HG03571 (cell line): ENCODE data around the gene CEACAM5.

Source experiments
- ATAC-seq: cut with Tn5 transposase; IDR thresholded peaks from one replicate; pipeline ENCODE4 v1.9.1; 2021; ENCODE audit not compliant: unreplicated experiment

CEACAM5 gene

GRCh38 chr19:41708481-41708880 is at the start of gene CEACAM5:
Gene CEACAM5 (plus strand): TSS chr19:41708626. CDS start chr19:41708732, 106 bp downstream.
- no peak for ATAC-seq

- no peak for ATAC-seq
Measured at GRCh38 chr19:41666075-41666474, 42.4 kb upstream of the CEACAM5 start.

- ATAC-seq = no peak
Measured at GRCh38 chr19:41668315-41668714, 40.1 kb upstream of the CEACAM5 start.

- no peak for ATAC-seq
Measured at GRCh38 chr19:41670755-41671154, 37.7 kb upstream of the CEACAM5 start.

GRCh38 chr19:41671486-41671885 is 36.9 kb upstream of the CEACAM5 start:
- no peak for ATAC-seq

GRCh38 chr19:41682437-41682836 is 26.0 kb upstream of the CEACAM5 start:
- ATAC-seq = no peak

GRCh38 chr19:41687419-41687818 is 21.0 kb upstream of the CEACAM5 start:
- no peak for ATAC-seq

GRCh38 chr19:41688098-41688497 is 20.3 kb upstream of the CEACAM5 start, which contains the start of gene CEACAM7:
Gene CEACAM7 (minus strand): TSS chr19:41688270. CDS start chr19:41688165, 105 bp downstream.
- no peak for ATAC-seq

- ATAC-seq = no peak
Measured at GRCh38 chr19:41688687-41689086, 19.7 kb upstream of the CEACAM5 start.

- ATAC-seq = no peak
Measured at GRCh38 chr19:41689993-41690800, 18.2 kb upstream of the CEACAM5 start.

- ATAC-seq = no peak
Measured at GRCh38 chr19:41690801-41691065, 17.7 kb upstream of the CEACAM5 start.

- ATAC-seq = no peak
Measured at GRCh38 chr19:41691268-41691970, 17.0 kb upstream of the CEACAM5 start.

- no peak for ATAC-seq
Measured at GRCh38 chr19:41694196-41694595, 14.2 kb upstream of the CEACAM5 start.

- ATAC-seq = no peak
Measured at GRCh38 chr19:41694831-41695635, 13.4 kb upstream of the CEACAM5 start.

- no peak for ATAC-seq
Measured at GRCh38 chr19:41695745-41696144, 12.7 kb upstream of the CEACAM5 start.

- ATAC-seq = no peak
Measured at GRCh38 chr19:41696402-41697197, 11.8 kb upstream of the CEACAM5 start.

- no peak for ATAC-seq
Measured at GRCh38 chr19:41697198-41697855, 11.1 kb upstream of the CEACAM5 start.

GRCh38 chr19:41698746-41699230 is 9.6 kb upstream of the CEACAM5 start:
- ATAC-seq = no peak

GRCh38 chr19:41699231-41699967 is 9.0 kb upstream of the CEACAM5 start:
- ATAC-seq = no peak

- ATAC-seq = no peak
Measured at GRCh38 chr19:41699968-41700323, 8.5 kb upstream of the CEACAM5 start.
